SK-N-SH (cell line): Measurements from ENCODE around the gene TLNRD1. TPM values are rescaled to one million over a fixed set of nuclear protein-coding genes. Genes with fewer than 3 reads are reported as not detected.
A peak's percentile ranks its signal among the peaks of the same experiment; 100 is the strongest.

Experiments
- CTCF ChIA-PET: fragments of 300-600, 350-600 bp; formaldehyde crosslinking; extraction: SDS; loops from one replicate; lab custom pipeline; 2021; lab: Yijun Ruan, JAX
- POLR2A ChIA-PET: fragments of 350-600 bp; sonication (Branson Sonifier 250); formaldehyde crosslinking; extraction: SDS; loops from one replicate; lab custom pipeline; 2020; ENCODE audit warnings: antibody characterized with exemption, inconsistent platforms; lab: Yijun Ruan, JAX
- DNase-seq: peaks from one replicate; pipeline ENCODE4 v3.0.0; 2012
- H2AFZ ChIP-seq: fragments of 200-600 bp; sonication (generic); 2 replicates; pipeline ENCODE4 v1.8.1; 2016; ENCODE audit warnings: antibody characterized with exemption, mild to moderate bottlenecking, low read depth
- H3F3A ChIP-seq: fragments of 200-600 bp; sonication (generic); replicated peaks from 2 replicates; pipeline ENCODE3; 2016; ENCODE audit warnings: antibody characterized with exemption, mild to moderate bottlenecking; ENCODE audit not compliant: insufficient read depth
- H3K27ac ChIP-seq, 2 experiments: fragments of 200-500 bp in 1 of 2; fragments of 200-600 bp in 1 of 2; sonication (Bioruptor generic) in 1 of 2; sonication (generic), shearing (Covaris generic) in 1 of 2; 2 replicates each; pipeline versions ENCODE4 v1.5.1 to v1.6.1; 2014 to 2016; ENCODE audit warnings: low read depth in 2 of 2, inconsistent platforms in 1 of 2, low read length in 1 of 2, mild to moderate bottlenecking in 1 of 2, mixed read lengths in 1 of 2
- H3K27me3 ChIP-seq: fragments of 200-600 bp; sonication (generic), shearing (Covaris generic); 2 replicates; pipeline ENCODE4 v1.6.1; 2016; ENCODE audit warnings: mixed run types; ENCODE audit not compliant: insufficient read depth
- H3K36me3 ChIP-seq, 2 experiments: fragments of 200-500 bp in 1 of 2; fragments of 200-600 bp in 1 of 2; sonication (Bioruptor generic) in 1 of 2; sonication (generic) in 1 of 2; replicated peaks in 1 of 2; 2 replicates each; pipeline versions ENCODE3 to v1.5.1; 2014 to 2016; ENCODE audit warnings: low read length in 1 of 2, mild to moderate bottlenecking in 1 of 2; ENCODE audit not compliant: insufficient read depth in 2 of 2, control insufficient read depth in 1 of 2
- H3K4me1 ChIP-seq, 2 experiments: fragments of 200-500 bp in 1 of 2; fragments of 200-600 bp in 1 of 2; sonication (Bioruptor generic) in 1 of 2; sonication (generic), shearing (Covaris generic) in 1 of 2; 2 replicates each; pipeline versions ENCODE4 v1.5.1 to v1.6.1; 2014 to 2016; ENCODE audit warnings: low read depth in 1 of 2, low read length in 1 of 2, mixed run types in 1 of 2; ENCODE audit not compliant: insufficient read depth in 2 of 2, control insufficient read depth in 1 of 2
- H3K4me2 ChIP-seq: fragments of 200-600 bp; sonication (generic), shearing (Covaris generic); 2 replicates; pipeline ENCODE4 v1.6.1; 2017; ENCODE audit warnings: mixed run types
- H3K4me3 ChIP-seq, 2 experiments: fragments of 200-500 bp in 1 of 2; fragments of 200-600 bp in 1 of 2; sonication (Bioruptor generic) in 1 of 2; sonication (generic), shearing (Covaris generic) in 1 of 2; 2 replicates each; pipeline versions ENCODE4 v1.5.1 to v1.8.1; 2014 to 2016; ENCODE audit warnings: low read depth in 2 of 2, inconsistent platforms in 1 of 2, low read length in 1 of 2, mild to moderate bottlenecking in 1 of 2, mixed read lengths in 1 of 2, moderate library complexity in 1 of 2
- H3K79me2 ChIP-seq: fragments of 200-600 bp; sonication (generic); 2 replicates; pipeline ENCODE4 v1.8.1; 2017; ENCODE audit warnings: mild to moderate bottlenecking; ENCODE audit not compliant: insufficient read depth
- H3K9ac ChIP-seq: fragments of 200-600 bp; sonication (generic); 2 replicates; pipeline ENCODE4 v1.6.1; 2017; ENCODE audit warnings: mixed run types
- H3K9me2 ChIP-seq: fragments of 200-600 bp; sonication (generic); 2 replicates; pipeline ENCODE4 v1.6.1; 2017; ENCODE audit warnings: mixed run types
- H3K9me3 ChIP-seq: fragments of 200-600 bp; sonication (generic); 2 replicates; pipeline ENCODE4 v1.6.1; 2017; ENCODE audit warnings: mixed run types, mild to moderate bottlenecking, moderate library complexity
- H4K20me1 ChIP-seq: fragments of 200-600 bp; sonication (generic); 2 replicates; pipeline ENCODE4 v1.6.1; 2017; ENCODE audit warnings: mild to moderate bottlenecking, mixed run types; ENCODE audit not compliant: insufficient read depth
- CHD2 ChIP-seq: fragments of 150-350 bp; IDR thresholded peaks from 2 replicates; pipeline ENCODE4 v1.6.1; 2018; ENCODE audit warnings: low read length; ENCODE audit not compliant: partially characterized antibody
- ELF1 ChIP-seq: IDR thresholded peaks from 2 replicates; pipeline ENCODE4 v1.4.0; 2012
- EP300 ChIP-seq, 2 experiments: IDR thresholded peaks; 2 replicates each; pipeline versions ENCODE4 v1.4.0 to v1.6.1; 2012; ENCODE audit warnings: borderline replicate concordance in 1 of 2, low read depth in 1 of 2, low read length in 1 of 2
- FOXM1 ChIP-seq: IDR thresholded peaks from 2 replicates; pipeline ENCODE4 v1.4.0; 2012; ENCODE audit warnings: low read depth, mild to moderate bottlenecking
- GATA2 ChIP-seq: sonication (generic); formaldehyde crosslinking; IDR thresholded peaks from 2 replicates; pipeline ENCODE4 v1.5.0; 2020; ENCODE audit warnings: mild to moderate bottlenecking, missing genetic modification reagents
- MEF2A ChIP-seq: IDR thresholded peaks from 2 replicates; pipeline ENCODE4 v1.4.0; 2012; ENCODE audit warnings: low read depth, borderline replicate concordance
- RAD21 ChIP-seq: IDR thresholded peaks from 2 replicates; pipeline ENCODE4 v1.6.1; 2012; ENCODE audit warnings: mild to moderate bottlenecking, low read length
- REST ChIP-seq: IDR thresholded peaks from 2 replicates; pipeline ENCODE4 v1.6.1; 2012; ENCODE audit warnings: mild to moderate bottlenecking, low read depth, low read length, moderate library complexity
- SIN3A ChIP-seq: IDR thresholded peaks from 2 replicates; pipeline ENCODE4 v1.6.1; 2012; ENCODE audit warnings: low read depth, mild to moderate bottlenecking, low read length, moderate library complexity, borderline replicate concordance
- TAF1 ChIP-seq: IDR thresholded peaks from 2 replicates; pipeline ENCODE4 v1.6.1; 2012; ENCODE audit warnings: low read depth, mild to moderate bottlenecking, low read length, moderate library complexity, borderline replicate concordance
- YY1 ChIP-seq: IDR thresholded peaks from 2 replicates; pipeline ENCODE4 v1.4.0; 2012; ENCODE audit warnings: low read depth, mild to moderate bottlenecking
- WGBS: methylation state at CpG from one replicate; pipeline ENCODE4 v1.1.6; 2017; ENCODE audit warnings: low lambda C conversion rate; 5-methylcytosine and 5-hydroxymethylcytosine counted together
- polyA plus RNA-seq, 3 experiments: library from polyadenylated mRNA; depleted of rRNA; stranded (reverse); fragments of >200 nt; gene quantifications; 2 replicates each; pipeline ENCODE4 v1.2.3, GENCODE V29; 2012
- TF ChIP-seq, protein P1 (sequence below): fragments of 150-350 bp; IDR thresholded peaks from 2 replicates; pipeline ENCODE4 v1.6.1; 2016; ENCODE audit warnings: mild to moderate bottlenecking, low read depth, low read length
- TF ChIP-seq, protein P2 (sequence below): IDR thresholded peaks from 2 replicates; pipeline ENCODE4; 2012
- TF ChIP-seq, protein P3 (sequence below): fragments of 200-600 bp; sonication (generic); IDR thresholded peaks from 2 replicates; pipeline ENCODE4 v1.6.1; 2017; ENCODE audit warnings: antibody characterized with exemption, mild to moderate bottlenecking, moderate library complexity

TLNRD1 gene
- polyA plus RNA-seq, 1 of the 3 experiments (the other 2 are of a cell fraction): 5.0 TPM

DNA sequence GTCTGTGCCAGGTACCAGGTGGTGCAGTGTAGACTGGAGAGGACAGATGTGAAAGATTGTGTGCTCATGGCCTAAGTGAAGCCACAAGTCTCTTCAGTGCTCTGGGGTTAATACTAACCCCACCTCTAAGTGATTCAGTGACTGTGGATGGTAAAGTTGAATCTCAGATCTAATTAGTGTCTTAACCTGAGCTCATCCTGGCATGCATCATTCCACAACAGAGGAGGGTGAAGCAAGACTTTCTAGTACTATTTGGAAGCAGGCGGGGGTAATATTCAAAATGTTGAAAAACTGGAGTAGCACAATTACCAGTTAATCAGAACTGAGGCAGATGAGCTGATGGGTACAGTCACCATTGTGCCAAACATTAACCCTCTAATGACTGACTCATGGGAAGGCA, 8.3 kb upstream of the TLNRD1 start:
- H3K36me3 ChIP-seq: no peaks in the 10 kb centered on the region
- ChIA-PET CTCF (interaction anchor here (1.1 to 1.7 kb wide), 2 partner anchors 9 to 163 kb away, joined by 3 to 5 read pairs; no protein-coding TSS in a partner anchor), POLR2A (no interaction called here)
- no peak overlapping the region for H3K4me2 ChIP-seq
- DNase-seq: no peak
- no peak overlapping the region for H2AFZ ChIP-seq
- H3F3A ChIP-seq: peaks cover 2% of the 10 kb centered on the region
- peaks cover 21% of the 10 kb centered on the region for H3K79me2 ChIP-seq
- no peaks in the 10 kb centered on the region for H3K9me2 ChIP-seq
- H3K27me3 ChIP-seq: no peaks in the 10 kb centered on the region
- H3K4me1 ChIP-seq: peaks cover 0 to 8% of the 10 kb centered on the region in 2 experiments; a peak in 2 of 4 replicates
- no peaks in the 10 kb centered on the region for H4K20me1 ChIP-seq
- 100% methylated on average over 1 of the region's 1 CpG for WGBS
- H3K4me3 ChIP-seq: no peak overlapping the region
- TF ChIP-seq FOXM1 (no peak), MEF2A (no peak), GATA2 (CRISPR knock-in tag) (no peak), YY1 (no peak), ELF1 (no peak), EP300 (IDR thresholded peaks at IDR 0.05; ENCODE audit: borderline replicate concordance in 1 of 2, low read depth in 1 of 2, low read length in 1 of 2) (no peak), CHD2 (no peak), TAF1 (no peak), SIN3A (no peak)
- TF ChIP-seq, protein P1, sequence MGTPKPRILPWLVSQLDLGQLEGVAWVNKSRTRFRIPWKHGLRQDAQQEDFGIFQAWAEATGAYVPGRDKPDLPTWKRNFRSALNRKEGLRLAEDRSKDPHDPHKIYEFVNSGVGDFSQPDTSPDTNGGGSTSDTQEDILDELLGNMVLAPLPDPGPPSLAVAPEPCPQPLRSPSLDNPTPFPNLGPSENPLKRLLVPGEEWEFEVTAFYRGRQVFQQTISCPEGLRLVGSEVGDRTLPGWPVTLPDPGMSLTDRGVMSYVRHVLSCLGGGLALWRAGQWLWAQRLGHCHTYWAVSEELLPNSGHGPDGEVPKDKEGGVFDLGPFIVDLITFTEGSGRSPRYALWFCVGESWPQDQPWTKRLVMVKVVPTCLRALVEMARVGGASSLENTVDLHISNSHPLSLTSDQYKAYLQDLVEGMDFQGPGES: no peak
- TF ChIP-seq, protein P2, sequence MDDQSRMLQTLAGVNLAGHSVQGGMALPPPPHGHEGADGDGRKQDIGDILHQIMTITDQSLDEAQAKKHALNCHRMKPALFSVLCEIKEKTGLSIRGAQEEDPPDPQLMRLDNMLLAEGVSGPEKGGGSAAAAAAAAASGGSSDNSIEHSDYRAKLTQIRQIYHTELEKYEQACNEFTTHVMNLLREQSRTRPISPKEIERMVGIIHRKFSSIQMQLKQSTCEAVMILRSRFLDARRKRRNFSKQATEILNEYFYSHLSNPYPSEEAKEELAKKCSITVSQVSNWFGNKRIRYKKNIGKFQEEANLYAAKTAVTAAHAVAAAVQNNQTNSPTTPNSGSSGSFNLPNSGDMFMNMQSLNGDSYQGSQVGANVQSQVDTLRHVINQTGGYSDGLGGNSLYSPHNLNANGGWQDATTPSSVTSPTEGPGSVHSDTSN: no peak
- no peaks in the 10 kb centered on the region for H3K9me3 ChIP-seq
- no peak overlapping the region for H3K27ac ChIP-seq
- H3K9ac ChIP-seq: no peak overlapping the region

- H3K79me2 ChIP-seq: peaks cover 5% of the 10 kb centered on the region; the same call in 1 of the 2 replicates
- no peaks in the 10 kb centered on the region for H4K20me1 ChIP-seq
- H3K27ac ChIP-seq: no peak overlapping the region
- 95% methylated on average over 1 of the region's 1 CpG for WGBS
- H3K4me3 ChIP-seq: no peak overlapping the region
- H3K27me3 ChIP-seq: no peaks in the 10 kb centered on the region
- H2AFZ ChIP-seq: no peak overlapping the region
- no peak overlapping the region for H3K4me2 ChIP-seq
- H3K9me3 ChIP-seq: no peaks in the 10 kb centered on the region
- ChIA-PET POLR2A (no interaction called here), CTCF (no interaction called here)
- no peak for DNase-seq
- H3K36me3 ChIP-seq: no peaks in the 10 kb centered on the region
- peaks cover 11% of the 10 kb centered on the region for H3F3A ChIP-seq
- no peaks in the 10 kb centered on the region for H3K9me2 ChIP-seq
- H3K4me1 ChIP-seq: peaks cover 0 to 4% of the 10 kb centered on the region in 2 experiments; a peak in 2 of 4 replicates
- TF ChIP-seq REST (no peak), YY1 (no peak), RAD21 (peak; percentile 31; the same call in 1 of the 2 replicates)
- TF ChIP-seq, protein P3, sequence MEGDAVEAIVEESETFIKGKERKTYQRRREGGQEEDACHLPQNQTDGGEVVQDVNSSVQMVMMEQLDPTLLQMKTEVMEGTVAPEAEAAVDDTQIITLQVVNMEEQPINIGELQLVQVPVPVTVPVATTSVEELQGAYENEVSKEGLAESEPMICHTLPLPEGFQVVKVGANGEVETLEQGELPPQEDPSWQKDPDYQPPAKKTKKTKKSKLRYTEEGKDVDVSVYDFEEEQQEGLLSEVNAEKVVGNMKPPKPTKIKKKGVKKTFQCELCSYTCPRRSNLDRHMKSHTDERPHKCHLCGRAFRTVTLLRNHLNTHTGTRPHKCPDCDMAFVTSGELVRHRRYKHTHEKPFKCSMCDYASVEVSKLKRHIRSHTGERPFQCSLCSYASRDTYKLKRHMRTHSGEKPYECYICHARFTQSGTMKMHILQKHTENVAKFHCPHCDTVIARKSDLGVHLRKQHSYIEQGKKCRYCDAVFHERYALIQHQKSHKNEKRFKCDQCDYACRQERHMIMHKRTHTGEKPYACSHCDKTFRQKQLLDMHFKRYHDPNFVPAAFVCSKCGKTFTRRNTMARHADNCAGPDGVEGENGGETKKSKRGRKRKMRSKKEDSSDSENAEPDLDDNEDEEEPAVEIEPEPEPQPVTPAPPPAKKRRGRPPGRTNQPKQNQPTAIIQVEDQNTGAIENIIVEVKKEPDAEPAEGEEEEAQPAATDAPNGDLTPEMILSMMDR: peak; percentile 54
- no peak overlapping the region for H3K9ac ChIP-seq
Measured at GRCh38 chr15:80996247-80996646, 4.5 kb upstream of the TLNRD1 start.
